Stimulated activated CD4-positive, alpha-beta T cell treated with anti-CD3 and anti-CD28 coated beads, Interleukin-15, amount 100 ng/mL, for 24 hours (primary cell): ENCODE measurements around the gene ZNF224.
A peak's percentile ranks its signal among the peaks of the same experiment; 100 is the strongest.

Experiments used
- DNase-seq: peaks from one replicate; pipeline ENCODE4 v3.0.0-alpha.2; 2020

Gene ZNF224

GRCh38 chr19:44141191-44142058 is 47.3 kb downstream of the ZNF224 start, which contains the start of gene ZNF234:
Gene ZNF234 (plus strand): TSS chr19:44141554. CDS start chr19:44144633, 3,079 bp downstream.
- DNase-seq: peak; percentile 81

- DNase-seq: no peak
Observed at GRCh38 chr19:44142059-44142433, 47.9 kb downstream of the ZNF224 start.

- DNase-seq: no peak
Observed at GRCh38 chr19:44149776-44150175, 55.6 kb downstream of the ZNF224 start.

GRCh38 chr19:44151491-44151890 is 57.3 kb downstream of the ZNF224 start:
- no peak for DNase-seq

DNA sequence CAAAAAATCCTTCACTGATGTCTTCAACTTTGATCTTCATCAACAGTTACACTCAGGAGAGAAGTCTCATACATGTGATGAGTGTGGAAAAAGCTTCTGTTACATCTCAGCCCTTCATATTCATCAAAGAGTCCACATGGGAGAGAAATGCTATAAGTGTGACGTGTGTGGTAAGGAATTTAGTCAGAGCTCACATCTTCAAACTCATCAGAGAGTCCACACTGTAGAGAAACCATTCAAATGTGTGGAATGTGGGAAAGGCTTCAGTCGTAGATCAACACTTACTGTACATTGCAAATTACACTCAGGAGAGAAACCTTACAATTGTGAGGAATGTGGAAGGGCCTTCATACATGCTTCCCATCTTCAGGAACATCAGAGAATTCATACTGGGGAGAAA is 62.3 kb downstream of the ZNF224 start:
- no peak for DNase-seq
